Endodermal cell (in vitro differentiated cells): ENCODE data around the gene TSPAN9. TPM values are rescaled to one million over a fixed set of nuclear protein-coding genes. Genes with fewer than 3 reads are reported as not detected.
A peak's percentile ranks its signal among the peaks of the same experiment; 100 is the strongest.

Source experiments
- DNase-seq: peaks from one replicate; pipeline ENCODE4 v3.0.0-alpha.2; 2017
- H3K27ac ChIP-seq: 2 replicates; pipeline ENCODE4 v1.5.1; 2013; ENCODE audit warnings: mild to moderate bottlenecking, low read depth, low read length, moderate library complexity
- H3K27me3 ChIP-seq: 2 replicates; pipeline ENCODE4 v1.6.1; 2013; ENCODE audit warnings: mild to moderate bottlenecking, low read length, moderate library complexity; ENCODE audit not compliant: insufficient read depth, control insufficient read depth, poor library complexity, severe bottlenecking
- H3K36me3 ChIP-seq: 2 replicates; pipeline ENCODE4 v1.7.0; 2013; ENCODE audit warnings: mild to moderate bottlenecking, low read length, moderate library complexity; ENCODE audit not compliant: control insufficient read depth, insufficient read depth
- H3K4me1 ChIP-seq: one replicate; pipeline ENCODE4 v1.7.0; 2013; ENCODE audit warnings: low read length; ENCODE audit not compliant: control insufficient read depth, insufficient read depth
- H3K4me3 ChIP-seq: 2 replicates; pipeline ENCODE4 v1.5.1; 2013; ENCODE audit warnings: mild to moderate bottlenecking, low read length, moderate library complexity
- H3K9ac ChIP-seq: 2 replicates; pipeline ENCODE4 v1.6.1; 2013; ENCODE audit warnings: mild to moderate bottlenecking, low read length, moderate library complexity; ENCODE audit not compliant: poor library complexity, severe bottlenecking; ENCODE audit errors: extremely low read depth
- H3K9me3 ChIP-seq: 2 replicates; pipeline ENCODE4 v1.6.1; 2013; ENCODE audit warnings: mild to moderate bottlenecking, low read length, moderate library complexity; ENCODE audit not compliant: control insufficient read depth
- H3K27ac Mint-ChIP-seq: 2 replicates; pipeline ENCODE4 v1.8.0; 2020; ENCODE audit warnings: mixed read lengths
- H3K27me3 Mint-ChIP-seq: 2 replicates; pipeline ENCODE4 v1.8.0; 2021; ENCODE audit warnings: mild to moderate bottlenecking, mixed read lengths; ENCODE audit not compliant: insufficient read depth
- H3K36me3 Mint-ChIP-seq: 2 replicates; pipeline ENCODE4 v1.8.0; 2020; ENCODE audit warnings: low read depth, mixed read lengths
- H3K4me1 Mint-ChIP-seq: 2 replicates; pipeline ENCODE4 v1.8.0; 2020; ENCODE audit warnings: mixed read lengths
- H3K4me3 Mint-ChIP-seq: 2 replicates; pipeline ENCODE4 v1.8.0; 2020; ENCODE audit warnings: mild to moderate bottlenecking, moderate library complexity, mixed read lengths
- H3K9me3 Mint-ChIP-seq: 2 replicates; pipeline ENCODE4 v1.8.0; 2020; ENCODE audit warnings: mild to moderate bottlenecking, mixed read lengths
- CTCF ChIP-seq: fragments of 200-600 bp; sonication (generic); conservative IDR thresholded peaks from 2 replicates; pipeline ENCODE4 v1.5.0; 2021; ENCODE audit warnings: antibody characterized with exemption, mild to moderate bottlenecking
- WGBS, 2 experiments: methylation state at CpG; one replicate each; pipeline versions ENCODE4 v1.1.5 to v1.1.7; 2013; ENCODE audit warnings: missing lambda C conversion rate in 2 of 2, mixed read lengths in 1 of 2; ENCODE audit not compliant: insufficient coverage in 1 of 2, insufficient read length in 1 of 2; 5-methylcytosine and 5-hydroxymethylcytosine counted together
- total RNA-seq, 2 donors: library from RNA; stranded (reverse); fragmentation: NEBNext Ultra II Directional in 1 of 2; extraction: Animal tissue kit (Norgen Biotek cat#: 25700) in 1 of 2; gene quantifications; 2 replicates in 1 of 2; 3 replicates in 1 of 2; pipeline ENCODE4 v1.2.1, GENCODE V29; 2021

TSPAN9 gene
- total RNA-seq, 2 donors from 2014 or later = 31.9 to 80.8 TPM

- Histone ChIP-seq H3K9ac (no peak overlapping the region), H3K9me3 (no peaks in the 10 kb centered on the region), H3K4me1 (peaks cover 8% of the 10 kb centered on the region), H3K36me3 (no peaks in the 10 kb centered on the region), H3K27me3 (no peaks in the 10 kb centered on the region), H3K27ac (no peak overlapping the region), H3K4me3 (no peak overlapping the region)
- peaks cover 35% of the 10 kb centered on the region for H3K4me1 Mint-ChIP-seq
- H3K36me3 Mint-ChIP-seq = peaks cover 1% of the 10 kb centered on the region
- DNase-seq = no peak
- no peak for TF ChIP-seq CTCF
- H3K4me3 Mint-ChIP-seq = no peak overlapping the region
- H3K27ac Mint-ChIP-seq = no peak overlapping the region
- no peaks in the 10 kb centered on the region for H3K9me3 Mint-ChIP-seq
- H3K27me3 Mint-ChIP-seq = no peaks in the 10 kb centered on the region
- 91 to 96% methylated on average over 4 to 10 of the region's 10 CpGs for WGBS, 2 experiments
Measured at GRCh38 chr12:3149515-3150307, 72.5 kb downstream of the TSPAN9 start.

GRCh38 chr12:3150308-3150670 lies 73.1 kb downstream of the TSPAN9 start:
- Mint-ChIP-seq H3K9me3 (no peaks in the 10 kb centered on the region), H3K4me3 (no peak overlapping the region), H3K27ac (peak overlapping the region; percentile 65), H3K27me3 (no peaks in the 10 kb centered on the region), H3K36me3 (peaks cover 4% of the 10 kb centered on the region), H3K4me1 (peaks cover 36% of the 10 kb centered on the region)
- no peaks in the 10 kb centered on the region for H3K27me3 ChIP-seq
- no peak overlapping the region for H3K4me3 ChIP-seq
- H3K9ac ChIP-seq = no peak overlapping the region
- WGBS, 2 experiments = 90% methylated on average over 3 to 5 of the region's 5 CpGs
- no peaks in the 10 kb centered on the region for H3K9me3 ChIP-seq
- DNase-seq = no peak
- no peak overlapping the region for H3K27ac ChIP-seq
- peaks cover 8% of the 10 kb centered on the region for H3K4me1 ChIP-seq
- no peaks in the 10 kb centered on the region for H3K36me3 ChIP-seq
- TF ChIP-seq CTCF = no peak

GRCh38 chr12:3150931-3151835 lies 74.0 kb downstream of the TSPAN9 start:
- Histone ChIP-seq H3K4me3 (no peak overlapping the region), H3K9me3 (no peaks in the 10 kb centered on the region), H3K27ac (peak overlapping the region; percentile 34), H3K27me3 (no peaks in the 10 kb centered on the region), H3K9ac (no peak overlapping the region), H3K4me1 (peaks cover 8% of the 10 kb centered on the region), H3K36me3 (no peaks in the 10 kb centered on the region)
- H3K9me3 Mint-ChIP-seq = no peaks in the 10 kb centered on the region
- H3K4me3 Mint-ChIP-seq = peak overlapping the region; percentile 9
- H3K36me3 Mint-ChIP-seq = peaks cover 7% of the 10 kb centered on the region
- no peaks in the 10 kb centered on the region for H3K27me3 Mint-ChIP-seq
- 68 to 72% methylated on average over 8 to 19 of the region's 19 CpGs for WGBS, 2 experiments
- H3K27ac Mint-ChIP-seq = peak overlapping the region; percentile 65
- H3K4me1 Mint-ChIP-seq = peaks cover 45% of the 10 kb centered on the region
- DNase-seq = peak; percentile 89
- TF ChIP-seq CTCF = no peak
